ENCODE measurements around the gene LSM14B.
A peak's percentile ranks its signal among the peaks of the same experiment; 100 is the strongest.

The LSM14B gene

DNA sequence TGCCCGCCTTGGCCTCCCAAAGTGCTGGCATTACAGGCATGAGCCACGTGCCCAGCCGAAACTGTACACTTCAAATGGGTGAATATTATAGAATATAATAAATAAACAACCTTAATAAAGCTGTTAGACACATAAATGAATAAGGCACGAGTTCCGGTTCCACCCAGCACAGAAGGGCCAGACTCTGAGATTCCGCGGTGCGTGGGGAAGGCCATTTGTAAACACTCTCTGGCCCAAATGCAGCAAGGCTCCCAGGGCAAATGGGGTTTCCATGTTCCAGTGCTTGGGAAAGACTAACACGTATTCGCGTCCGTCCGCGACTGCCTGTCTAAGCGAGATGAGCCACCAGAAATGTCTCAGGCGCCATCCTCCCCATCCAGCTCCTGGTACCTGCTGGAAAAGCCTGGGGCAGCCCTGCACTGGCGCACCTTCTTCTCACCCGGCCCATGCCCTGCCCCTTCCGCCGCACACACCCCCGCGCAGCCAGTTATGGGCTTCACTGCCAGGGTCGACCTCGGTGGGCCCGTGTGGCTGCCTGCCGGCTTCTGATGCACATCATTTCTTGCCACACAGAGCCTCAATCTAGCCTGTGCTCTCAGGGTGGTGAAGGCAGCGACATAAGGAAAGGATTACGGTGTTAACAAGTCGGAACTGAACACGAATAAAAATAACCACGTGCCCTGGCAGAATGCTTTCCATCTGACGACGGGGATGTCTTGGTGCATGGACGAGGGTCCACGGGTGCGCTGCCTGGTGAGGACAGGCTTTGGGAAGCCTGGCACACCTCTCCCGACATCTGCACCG, 5.5 kb upstream of the LSM14B start:
- Histone ChIP-seq H3K9me3 (ENCODE audit: insufficient read depth, low read depth, low read length) (no peaks in the 10 kb centered on the region; the same call in 1 of the 2 replicates), H3K4me3 (ENCODE audit: low read length) (no peak overlapping the region), H3K4me1 (ENCODE audit: insufficient read depth, low read length) (peaks cover 2% of the 10 kb centered on the region; the same call in 1 of the 2 replicates), H3K36me3 (ENCODE audit: insufficient read depth, low read depth, low read length) (no peaks in the 10 kb centered on the region), H3K9ac (ENCODE audit: low read depth, low read length) (no peak overlapping the region), H3K27ac (ENCODE audit: low read length) (no peak overlapping the region), H3K27me3 (ENCODE audit: insufficient read depth, low read length) (no peaks in the 10 kb centered on the region; the same call in none of the 2 replicates)

DNA sequence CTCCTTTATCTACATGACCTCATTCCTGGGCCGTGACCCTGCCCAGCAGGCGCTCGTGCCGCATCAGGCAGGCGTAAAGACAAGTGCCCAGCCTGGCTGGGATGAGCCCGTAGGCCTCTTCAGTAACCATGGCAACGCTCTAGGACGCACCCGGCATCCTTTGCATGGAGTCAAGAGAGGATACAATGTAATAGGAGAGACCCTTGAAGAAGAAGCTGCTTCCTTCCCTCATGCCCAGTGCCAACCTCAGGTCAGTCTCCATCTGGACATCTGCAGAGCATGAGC, 5.0 kb upstream of the LSM14B start:
- H3K4me3 ChIP-seq (ENCODE audit: low read length): no peak overlapping the region

DNA sequence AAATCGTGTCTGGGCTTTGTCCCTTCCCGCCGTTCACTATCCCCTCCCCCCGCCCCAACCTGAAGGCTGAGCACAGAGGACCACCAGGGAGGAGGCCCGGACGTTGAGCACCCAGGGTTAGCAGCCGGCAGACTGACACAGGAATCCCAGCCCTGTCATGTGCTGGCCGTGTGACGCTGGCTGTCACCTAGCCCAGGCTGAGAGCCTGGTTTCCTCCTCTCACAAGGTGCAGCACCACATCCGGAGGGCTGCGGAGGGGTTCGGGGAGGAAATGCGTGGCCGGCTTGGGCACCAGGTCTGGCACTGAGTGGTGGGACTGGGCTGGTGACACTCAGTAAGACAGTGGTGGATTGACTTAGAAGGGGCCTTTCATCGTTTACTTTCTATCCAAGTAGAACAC, 4.6 kb upstream of the LSM14B start:
- Histone ChIP-seq H3K36me3 (ENCODE audit: insufficient read depth, low read depth, low read length) (no peaks in the 10 kb centered on the region), H3K9ac (ENCODE audit: low read depth, low read length) (no peak overlapping the region), H3K27me3 (ENCODE audit: insufficient read depth, low read length) (no peaks in the 10 kb centered on the region; the same call in none of the 2 replicates), H3K27ac (ENCODE audit: low read length) (no peak overlapping the region), H3K4me1 (ENCODE audit: insufficient read depth, low read length) (peaks cover 2% of the 10 kb centered on the region; the same call in 1 of the 2 replicates), H3K9me3 (ENCODE audit: insufficient read depth, low read depth, low read length) (no peaks in the 10 kb centered on the region; the same call in 1 of the 2 replicates), H3K4me3 (ENCODE audit: low read length) (no peak overlapping the region)

More for the DNA sequence above, 5.0 kb upstream of the LSM14B start:
- Histone ChIP-seq H3K9ac (ENCODE audit: low read depth, low read length) (no peak overlapping the region), H3K27me3 (ENCODE audit: insufficient read depth, low read length) (no peaks in the 10 kb centered on the region; the same call in none of the 2 replicates), H3K4me1 (ENCODE audit: insufficient read depth, low read length) (peaks cover 2% of the 10 kb centered on the region; the same call in 1 of the 2 replicates), H3K36me3 (ENCODE audit: insufficient read depth, low read depth, low read length) (no peaks in the 10 kb centered on the region), H3K9me3 (ENCODE audit: insufficient read depth, low read depth, low read length) (no peaks in the 10 kb centered on the region; the same call in 1 of the 2 replicates), H3K27ac (ENCODE audit: low read length) (no peak overlapping the region)

DNA sequence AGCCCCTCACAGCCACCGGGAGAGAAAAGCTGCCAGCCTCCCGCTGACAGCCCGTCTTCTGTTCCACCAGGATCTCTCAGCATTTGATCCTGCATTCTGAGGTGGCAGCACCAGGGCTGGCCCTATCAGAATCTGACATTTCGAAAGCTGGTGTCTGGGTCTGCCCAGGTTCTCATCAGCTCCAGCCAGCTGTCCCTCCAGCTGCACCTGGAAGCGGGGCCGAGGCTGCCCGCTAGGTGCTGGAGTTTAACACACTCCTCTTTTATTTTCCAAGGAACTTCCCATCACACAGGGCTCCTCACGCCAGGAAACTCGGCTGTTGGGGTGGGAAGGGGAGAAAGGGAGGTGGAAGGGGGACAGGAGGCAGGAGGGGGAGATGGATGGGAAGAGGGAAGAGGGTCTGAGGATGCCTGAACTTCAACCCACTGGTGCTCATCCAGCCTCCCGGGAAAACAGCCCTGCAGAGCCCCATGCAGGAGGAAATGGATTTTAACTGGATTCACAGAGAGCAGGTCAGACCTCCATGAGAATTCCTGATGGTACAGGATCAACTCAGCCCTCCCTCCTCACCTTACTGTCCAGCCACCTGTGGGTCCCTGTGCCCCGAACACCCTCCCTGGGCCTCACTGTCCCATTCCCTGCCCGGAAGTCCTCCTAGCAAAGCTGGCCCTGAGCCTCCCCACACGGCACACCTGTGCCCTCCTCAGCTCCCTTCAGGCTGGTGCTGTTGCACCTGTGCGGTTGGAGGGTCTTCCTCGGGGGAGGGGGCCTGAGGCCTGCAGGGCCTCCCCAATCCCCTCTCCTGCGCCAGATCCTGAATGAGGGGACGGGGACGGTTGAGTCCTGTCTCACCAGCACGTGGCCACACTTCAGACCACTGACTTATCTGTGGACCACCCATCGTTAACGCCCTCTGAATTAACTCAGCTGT, 3.9 kb upstream of the LSM14B start:
- peaks cover 5% of the 10 kb centered on the region; the same call in 1 of the 2 replicates for H3K4me1 ChIP-seq (ENCODE audit: insufficient read depth, low read length)
- no peaks in the 10 kb centered on the region; the same call in none of the 2 replicates for H3K27me3 ChIP-seq (ENCODE audit: insufficient read depth, low read length)
- no peak overlapping the region for H3K27ac ChIP-seq (ENCODE audit: low read length)
- H3K36me3 ChIP-seq (ENCODE audit: insufficient read depth, low read depth, low read length): no peaks in the 10 kb centered on the region
- H3K9me3 ChIP-seq (ENCODE audit: insufficient read depth, low read depth, low read length): no peaks in the 10 kb centered on the region
- no peak overlapping the region for H3K9ac ChIP-seq (ENCODE audit: low read depth, low read length)
- no peak overlapping the region for H3K4me3 ChIP-seq (ENCODE audit: low read length)

DNA sequence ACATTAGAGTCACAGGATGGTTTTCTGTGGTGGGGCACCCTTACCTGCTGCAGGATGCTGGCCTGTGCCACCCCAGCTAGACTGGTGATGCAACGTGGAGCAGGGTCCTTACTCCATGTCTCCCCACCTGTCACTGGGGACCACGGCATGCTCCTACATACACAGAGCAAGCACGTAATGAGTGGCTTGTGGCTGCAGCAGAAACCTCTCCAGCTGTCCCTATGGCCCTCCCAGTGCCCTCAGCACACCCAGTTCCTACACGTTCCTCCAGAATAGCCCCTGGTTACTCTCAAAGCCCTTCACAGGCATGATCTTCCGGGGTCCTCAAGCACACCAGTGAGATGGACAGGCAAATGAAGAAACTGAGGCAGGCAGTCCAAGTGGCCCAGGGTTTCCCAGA, 3.2 kb upstream of the LSM14B start:
- Histone ChIP-seq H3K9ac (ENCODE audit: low read depth, low read length) (no peak overlapping the region), H3K9me3 (ENCODE audit: insufficient read depth, low read depth, low read length) (no peaks in the 10 kb centered on the region), H3K27ac (ENCODE audit: low read length) (no peak overlapping the region), H3K27me3 (ENCODE audit: insufficient read depth, low read length) (no peaks in the 10 kb centered on the region; the same call in none of the 2 replicates), H3K36me3 (ENCODE audit: insufficient read depth, low read depth, low read length) (peaks cover 6% of the 10 kb centered on the region), H3K4me1 (ENCODE audit: insufficient read depth, low read length) (peaks cover 9% of the 10 kb centered on the region; the same call in 1 of the 2 replicates), H3K4me3 (ENCODE audit: low read length) (no peak overlapping the region)

DNA sequence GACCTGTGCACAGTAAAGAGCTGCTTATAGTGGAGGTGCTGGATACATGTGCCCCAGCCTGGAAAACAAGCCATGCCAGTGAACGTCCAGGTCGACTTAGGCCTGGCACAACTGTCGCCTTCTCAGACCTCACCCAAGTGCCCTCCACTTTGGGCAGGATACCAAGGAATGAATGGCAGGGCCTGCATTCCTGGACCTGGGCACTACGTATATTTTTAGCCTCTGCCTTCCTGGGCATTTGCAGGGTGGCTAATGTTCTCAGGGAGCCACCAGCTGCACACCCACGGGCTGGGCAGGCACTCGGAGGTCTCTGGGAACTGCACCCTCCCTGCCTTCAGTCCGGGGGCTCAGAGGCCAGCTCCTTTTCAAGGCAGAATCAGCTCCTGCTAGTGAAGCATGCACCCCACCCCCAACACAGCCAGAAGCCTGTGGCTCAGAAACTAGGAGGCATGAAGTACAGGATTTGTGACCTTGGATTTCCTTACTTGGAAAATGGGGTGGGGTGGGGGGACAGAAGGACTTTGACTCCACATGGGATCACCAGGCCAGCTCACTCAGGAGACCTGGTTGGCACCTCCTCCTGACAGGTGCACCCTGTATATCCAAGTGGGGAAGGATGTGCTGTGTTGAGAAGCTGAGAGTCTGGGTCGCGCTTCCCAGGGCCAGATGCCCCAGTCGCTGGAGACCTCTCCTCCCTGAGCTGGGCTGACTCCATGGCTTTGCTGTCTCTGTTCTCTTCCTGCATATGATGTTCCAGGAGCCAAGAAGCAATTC, 2.5 kb upstream of the LSM14B start:
- no peak overlapping the region for H3K27ac ChIP-seq (ENCODE audit: low read length)
- no peaks in the 10 kb centered on the region; the same call in none of the 2 replicates for H3K27me3 ChIP-seq (ENCODE audit: insufficient read depth, low read length)
- H3K4me3 ChIP-seq (ENCODE audit: low read length): no peak overlapping the region
- H3K9me3 ChIP-seq (ENCODE audit: insufficient read depth, low read depth, low read length): no peaks in the 10 kb centered on the region
- H3K9ac ChIP-seq (ENCODE audit: low read depth, low read length): no peak overlapping the region
- peaks cover 9% of the 10 kb centered on the region; the same call in 1 of the 2 replicates for H3K4me1 ChIP-seq (ENCODE audit: insufficient read depth, low read length)
- peaks cover 13% of the 10 kb centered on the region for H3K36me3 ChIP-seq (ENCODE audit: insufficient read depth, low read depth, low read length)

DNA sequence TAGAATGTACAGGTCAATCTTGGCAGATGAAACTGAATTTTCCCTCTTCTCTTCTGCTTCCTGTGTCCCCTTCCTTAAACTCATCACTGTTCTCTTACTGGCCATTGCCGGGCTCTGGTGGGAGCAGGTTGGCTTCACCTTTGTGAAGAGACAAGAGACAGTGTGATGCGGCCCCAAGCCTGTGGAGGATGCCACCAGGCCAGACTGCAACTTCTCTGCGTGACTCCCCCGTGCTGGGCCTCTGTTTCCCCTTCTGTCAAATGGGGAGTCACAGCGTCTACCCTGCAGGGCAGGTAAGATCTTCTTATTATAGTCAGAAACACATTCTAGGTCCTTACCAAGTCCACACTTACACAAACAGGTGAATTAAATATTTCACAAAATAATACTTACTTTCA, 1.9 kb upstream of the LSM14B start:
- no peak overlapping the region for H3K4me3 ChIP-seq (ENCODE audit: low read length)
- no peak overlapping the region for H3K9ac ChIP-seq (ENCODE audit: low read depth, low read length)
- H3K9me3 ChIP-seq (ENCODE audit: insufficient read depth, low read depth, low read length): no peaks in the 10 kb centered on the region
- peaks cover 9% of the 10 kb centered on the region; the same call in 1 of the 2 replicates for H3K4me1 ChIP-seq (ENCODE audit: insufficient read depth, low read length)
- peaks cover 19% of the 10 kb centered on the region for H3K36me3 ChIP-seq (ENCODE audit: insufficient read depth, low read depth, low read length)
- no peak overlapping the region for H3K27ac ChIP-seq (ENCODE audit: low read length)
- no peaks in the 10 kb centered on the region; the same call in 1 of the 2 replicates for H3K27me3 ChIP-seq (ENCODE audit: insufficient read depth, low read length)

DNA sequence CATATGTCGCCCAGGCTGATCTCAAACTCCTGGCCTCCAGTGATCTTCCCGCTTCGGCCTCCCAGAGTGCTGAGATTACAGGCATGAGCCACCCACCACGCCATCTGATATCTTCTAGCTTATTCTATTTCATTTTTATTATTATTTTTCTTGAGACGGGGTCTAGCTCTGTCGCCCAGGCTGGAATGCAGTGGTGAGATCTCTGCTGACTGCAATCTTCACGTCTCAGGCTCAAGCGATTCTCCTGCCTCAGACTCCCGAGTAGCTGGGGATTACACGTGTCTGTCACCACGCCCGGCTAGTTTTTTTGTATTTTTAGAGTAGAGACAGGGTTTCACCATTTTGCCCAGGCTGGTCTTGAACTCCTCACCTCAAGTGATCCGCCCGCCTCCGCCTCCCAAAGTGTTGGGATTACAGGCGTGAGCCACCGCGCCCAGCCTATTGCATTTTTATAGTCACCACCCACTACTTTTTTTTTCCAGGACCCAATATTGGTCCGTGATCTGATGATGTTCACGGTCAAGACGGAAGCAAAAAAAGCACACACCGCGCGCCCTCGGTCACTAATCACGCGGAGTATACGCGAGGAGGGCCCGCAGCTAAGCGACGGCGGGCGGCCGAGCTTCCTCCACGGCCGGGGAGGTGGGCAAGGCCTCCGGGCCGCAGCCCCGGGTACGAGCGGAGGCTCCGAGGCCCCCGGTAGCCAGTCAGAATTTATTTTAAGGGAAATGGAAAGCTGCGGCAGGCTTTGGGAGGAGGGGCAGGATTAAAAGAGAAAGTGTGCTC, 1.1 kb upstream of the LSM14B start:
- peak overlapping the region; percentile 75 for H3K4me3 ChIP-seq (ENCODE audit: low read length)
- H3K36me3 ChIP-seq (ENCODE audit: insufficient read depth, low read depth, low read length): peaks cover 27% of the 10 kb centered on the region
- H3K27ac ChIP-seq (ENCODE audit: low read length): no peak overlapping the region
- H3K9me3 ChIP-seq (ENCODE audit: insufficient read depth, low read depth, low read length): no peaks in the 10 kb centered on the region
- H3K9ac ChIP-seq (ENCODE audit: low read depth, low read length): peak overlapping the region; percentile 74; the same call in 1 of the 2 replicates
- no peaks in the 10 kb centered on the region; the same call in 1 of the 2 replicates for H3K27me3 ChIP-seq (ENCODE audit: insufficient read depth, low read length)
- H3K4me1 ChIP-seq (ENCODE audit: insufficient read depth, low read length): peaks cover 9% of the 10 kb centered on the region; the same call in 1 of the 2 replicates

DNA sequence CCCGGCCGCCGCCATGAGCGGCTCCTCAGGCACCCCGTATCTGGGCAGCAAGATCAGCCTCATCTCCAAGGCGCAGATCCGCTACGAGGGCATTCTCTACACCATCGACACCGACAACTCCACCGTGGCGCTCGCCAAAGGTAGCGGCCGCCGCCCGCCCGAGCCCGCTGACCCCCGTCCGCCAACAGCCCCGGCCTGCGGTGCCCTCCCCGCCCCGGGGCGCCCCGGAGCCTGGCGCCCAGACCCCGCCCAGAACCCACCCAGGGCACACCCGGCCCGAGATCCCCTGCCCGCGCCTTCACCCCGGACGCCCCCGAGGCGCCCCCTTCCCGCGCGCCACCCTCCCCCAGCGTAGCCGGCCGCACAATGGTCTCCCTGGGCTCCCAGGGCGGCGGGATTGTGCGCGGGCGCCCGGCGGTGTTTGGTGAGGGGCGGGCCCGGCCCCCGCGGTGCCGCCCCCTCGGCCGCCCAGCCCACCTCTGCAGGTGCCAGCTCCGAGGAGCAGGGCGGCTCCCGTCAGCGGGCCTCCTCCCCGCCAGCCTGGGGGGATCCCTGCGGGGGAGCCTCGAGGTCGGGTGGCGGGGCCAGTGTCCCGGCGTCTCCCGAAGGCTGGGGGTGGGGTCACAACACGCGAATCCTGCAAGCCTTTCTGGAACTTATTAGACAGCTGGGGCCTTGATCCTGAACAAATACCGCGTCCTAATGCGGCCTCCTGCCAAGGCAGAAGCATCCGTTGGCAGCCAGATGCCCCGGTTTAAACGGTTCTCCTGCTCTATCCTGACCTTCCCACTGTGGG, 577 bp downstream of the LSM14B start:
- Histone ChIP-seq H3K9me3 (ENCODE audit: insufficient read depth, low read depth, low read length) (no peaks in the 10 kb centered on the region), H3K4me1 (ENCODE audit: insufficient read depth, low read length) (0 out of 2 replicates have a peak, but pooled peaks cover 7% of the 10 kb centered on the region), H3K27me3 (ENCODE audit: insufficient read depth, low read length) (no peaks in the 10 kb centered on the region; the same call in 1 of the 2 replicates), H3K4me3 (ENCODE audit: low read length) (peak overlapping the region; percentile 85), H3K27ac (ENCODE audit: low read length) (no peak overlapping the region), H3K9ac (ENCODE audit: low read depth, low read length) (peak overlapping the region; percentile 77; the same call in 1 of the 2 replicates), H3K36me3 (ENCODE audit: insufficient read depth, low read depth, low read length) (peaks cover 44% of the 10 kb centered on the region)

Measured in iPS-20b (cell line).